Ovary (tissue), 9 donors: Measurements from ENCODE around the gene ELP4. TPM values are rescaled to one million over a fixed set of nuclear protein-coding genes. Genes with fewer than 3 reads are reported as not detected.

ENCODE experiments used
- DNase-seq, 5 donors: peaks; one replicate each; pipeline ENCODE4 v3.0.0-alpha.2; 2019 to 2020
- H3K27ac ChIP-seq, 2 donors: fragments of 200-600 bp; one replicate each; pipeline versions ENCODE4 v1.5.1 to v1.8.0; 2019 to 2022
- H3K27me3 ChIP-seq: fragments of 200-600 bp; one replicate; pipeline ENCODE4 v1.8.0; 2022
- H3K36me3 ChIP-seq: fragments of 200-600 bp; sonication (generic); one replicate; pipeline ENCODE4 v1.5.1; 2019
- H3K4me1 ChIP-seq: one replicate; pipeline ENCODE4 v1.8.1; 2013; ENCODE audit warnings: mild to moderate bottlenecking, moderate library complexity; ENCODE audit not compliant: insufficient read depth
- H3K4me3 ChIP-seq: fragments of 200-600 bp; sonication (generic); one replicate; pipeline ENCODE4 v1.5.1; 2017
- H3K9me3 ChIP-seq, 2 donors: fragments of 200-600 bp in 1 of 2; sonication (generic) in 1 of 2; one replicate each; pipeline versions ENCODE4 v1.5.1 to v1.8.1; 2013 to 2019; ENCODE audit warnings: mild to moderate bottlenecking in 1 of 2, moderate library complexity in 1 of 2
- CTCF ChIP-seq, 3 donors: fragments of 450-650 bp in 2 of 3; fragments of 200-600 bp in 1 of 3; IDR thresholded peaks; one replicate each; pipeline versions ENCODE4 v1.5.1 to v1.8.0; 2016 to 2022; ENCODE audit warnings: antibody characterized with exemption in 3 of 3, mild to moderate bottlenecking in 1 of 3
- EP300 ChIP-seq: sonication (generic); formaldehyde crosslinking; IDR thresholded peaks from one replicate; pipeline ENCODE4 v1.6.1; 2017; ENCODE audit warnings: antibody characterized with exemption
- POLR2A ChIP-seq: fragments of 450-650 bp; IDR thresholded peaks from one replicate; pipeline ENCODE4 v1.6.1; 2017; ENCODE audit warnings: antibody characterized with exemption, mild to moderate bottlenecking, moderate library complexity
- WGBS, 3 donors: extraction: QIAGEN DNeasy Blood & Tissue Kit in 1 of 3; methylation state at CpG; one replicate each; pipeline versions ENCODE4 v1.1.5 to v1.1.7; 2013 to 2017; 5-methylcytosine and 5-hydroxymethylcytosine counted together
- intact Hi-C, 4 donors: fragments of 100-400 bp; cut with DNase I; formaldehyde crosslinking; loops; one replicate each; pipeline versions ENCODE4 v1.11.0 to v1.15.1; 2022 to 2023
- polyA plus RNA-seq, 2 donors: library from polyadenylated mRNA; stranded (reverse); fragments of 200-250 nt in 1 of 2; fragments of 350-450 nt in 1 of 2; fragmentation: Illumina TruSeq in 1 of 2; extraction: RNeasy Lipid Tissue Mini Kit (QIAGEN cat#74804) in 1 of 2; gene quantifications; one replicate each; pipeline ENCODE4 v1.2.3, GENCODE V29; 2013 to 2014
- total RNA-seq, 7 donors: library from RNA; depleted of rRNA in 2 of 7; stranded (reverse); fragments of >200 nt in 2 of 7; fragmentation: NEBNext Ultra II Directional in 3 of 7; extraction: Animal tissue kit (Norgen Biotek cat#: 25700) in 3 of 7; gene quantifications; one replicate each; pipeline versions ENCODE4 v1.1.0 to v1.2.4, GENCODE V29; 2016 to 2023
- donor health status: DM: no; HTN: no; CAD: no; lungs with moderate emphysema.
- donor health status: DM: no; HTN: no; CAD: no.
- donor health status: Bipolar disorder and iron deficiency.
- donor health status: DM: yes; HTN: yes; CAD: no.
- donor health status: DM: no; HTN: no; CAD: no.
- donor health status: DM: yes; HTN: yes; CAD: no.

Gene ELP4
- total and polyA plus RNA-seq, 9 donors: 9.7 to 25.8 (median 13.8) TPM

DNA sequence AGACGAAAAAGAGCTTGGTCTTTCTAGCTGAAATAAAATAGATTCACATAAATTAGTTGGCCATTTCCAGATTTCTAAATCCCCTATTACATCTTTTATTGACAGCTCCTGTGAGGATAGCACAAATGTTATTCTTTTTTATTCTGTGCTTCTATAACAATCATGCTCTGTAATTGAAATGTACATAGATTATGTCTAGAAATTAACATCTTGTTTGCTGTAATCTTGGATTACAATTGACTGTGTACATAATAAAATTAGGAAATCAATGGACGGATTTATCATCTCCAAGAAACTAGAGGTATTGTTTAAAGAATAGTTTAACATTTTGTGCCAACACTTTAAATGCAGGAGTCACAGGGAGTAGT is 31.4 kb upstream of the ELP4 start:
- H3K27me3 ChIP-seq: no peaks in the 10 kb centered on the region
- whole genome bisulfite sequencing, 3 donors: 94 to 95% (median 94%) methylated on average over 2 of the region's 2 CpGs
- no peak overlapping the region for H3K27ac ChIP-seq
- no peaks in the 10 kb centered on the region for H3K9me3 ChIP-seq
- H3K4me1 ChIP-seq: no peaks in the 10 kb centered on the region
- no peak for TF ChIP-seq EP300
- TF ChIP-seq CTCF (IDR thresholded peaks at IDR 0.05): no peak
- no peak for TF ChIP-seq POLR2A
- DNase-seq: no peak
- H3K4me3 ChIP-seq: no peak overlapping the region
- intact Hi-C loops: no loop called here
- no peaks in the 10 kb centered on the region for H3K36me3 ChIP-seq

DNA sequence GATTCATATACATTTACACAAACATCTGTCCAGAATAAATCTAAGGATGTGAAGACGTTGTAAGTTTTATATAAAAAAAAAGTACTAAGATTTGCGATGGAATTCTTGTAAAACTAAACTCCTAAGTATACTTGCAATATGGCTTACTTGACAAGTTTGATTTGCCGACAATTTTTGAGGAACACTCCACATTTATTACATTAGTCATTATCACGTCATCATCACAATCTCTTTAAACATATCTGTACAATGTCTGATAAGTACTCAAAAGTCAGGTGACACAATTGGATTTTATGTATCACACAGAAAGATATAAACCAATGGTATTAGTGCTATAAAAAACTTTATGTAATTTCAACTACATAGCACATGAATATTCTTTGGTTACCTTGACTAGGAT is 30.5 kb upstream of the ELP4 start:
- no peak for TF ChIP-seq POLR2A
- no peak for TF ChIP-seq CTCF (IDR thresholded peaks at IDR 0.05)
- TF ChIP-seq EP300: no peak
- 94 to 96% (median 95%) methylated on average over 4 of the region's 4 CpGs for WGBS, 3 donors

GRCh38 chr11:31480930-31481329 is 28.6 kb upstream of the ELP4 start:
- Histone ChIP-seq H3K9me3 (no peaks in the 10 kb centered on the region), H3K4me1 (no peaks in the 10 kb centered on the region), H3K4me3 (no peak overlapping the region), H3K27me3 (no peaks in the 10 kb centered on the region), H3K27ac (no peak overlapping the region), H3K36me3 (no peaks in the 10 kb centered on the region)
- DNase-seq: no peak
- WGBS, 3 donors: 70 to 79% (median 76%) methylated on average over 3 of the region's 3 CpGs
- intact Hi-C loops: no loop called here
- TF ChIP-seq CTCF (IDR thresholded peaks at IDR 0.05): no peak
- TF ChIP-seq POLR2A: no peak
- no peak for TF ChIP-seq EP300

More for the DNA sequence above, 30.5 kb upstream of the ELP4 start:
- Histone ChIP-seq H3K9me3 (no peaks in the 10 kb centered on the region), H3K27me3 (no peaks in the 10 kb centered on the region), H3K27ac (no peak overlapping the region), H3K36me3 (no peaks in the 10 kb centered on the region), H3K4me1 (no peaks in the 10 kb centered on the region), H3K4me3 (no peak overlapping the region)
- intact Hi-C loops: no loop called here
- no peak for DNase-seq

DNA sequence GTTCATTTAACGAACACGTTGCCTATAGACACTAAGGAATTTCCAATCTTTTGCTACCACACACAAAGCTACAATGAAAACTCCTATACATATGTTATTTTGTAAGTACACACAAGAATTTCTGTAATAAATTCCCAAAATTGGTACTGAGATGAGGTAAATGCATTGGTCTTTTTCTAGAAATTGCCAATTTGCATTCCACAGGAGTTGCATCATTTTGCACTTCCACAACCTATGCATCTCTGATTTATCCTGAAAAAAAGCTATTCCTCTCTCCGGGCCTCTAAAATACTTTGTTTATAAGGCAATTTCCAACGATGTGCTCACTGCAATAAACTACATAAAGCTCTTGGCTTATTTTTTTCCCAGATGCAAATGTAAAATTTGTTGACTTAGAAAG is 25.1 kb upstream of the ELP4 start:
- H3K27ac ChIP-seq: no peak overlapping the region
- 67 to 75% (median 71%) methylated on average over 4 of the region's 4 CpGs for WGBS, 3 donors
- DNase-seq: no peak
- H3K4me3 ChIP-seq: no peak overlapping the region
- intact Hi-C loops: no loop called here
- H3K9me3 ChIP-seq: no peaks in the 10 kb centered on the region
- H3K4me1 ChIP-seq: no peaks in the 10 kb centered on the region
- H3K36me3 ChIP-seq: no peaks in the 10 kb centered on the region
- TF ChIP-seq CTCF (IDR thresholded peaks at IDR 0.05) (no peak), POLR2A (no peak)
- H3K27me3 ChIP-seq: no peaks in the 10 kb centered on the region

- 22 to 42% (median 39%) methylated on average over 1 of the region's 1 CpG for WGBS, 3 donors
- Histone ChIP-seq H3K27ac (no peak overlapping the region), H3K9me3 (no peaks in the 10 kb centered on the region), H3K27me3 (no peaks in the 10 kb centered on the region), H3K4me3 (no peak overlapping the region), H3K4me1 (no peaks in the 10 kb centered on the region), H3K36me3 (no peaks in the 10 kb centered on the region)
- intact Hi-C loops: no loop called here
- DNase-seq: no peak
- no peak for TF ChIP-seq CTCF (IDR thresholded peaks at IDR 0.05)
Observed at GRCh38 chr11:31487848-31488247, 21.7 kb upstream of the ELP4 start.
